ENCODE results near the gene ZNF426. TPM values are rescaled to one million over a fixed set of nuclear protein-coding genes. Genes with fewer than 3 reads are reported as not detected.

The ZNF426 gene
- total RNA-seq, 6 experiments from 2014 or later = 2.3 to 4.4 (median 2.5) TPM

GRCh38 chr19:9485140-9485539 is 53.3 kb downstream of the ZNF426 start:
- H3K36me3 ChIP-seq = no peaks in the 10 kb centered on the region
- peaks cover 0 to 14% (median 0%) of the 10 kb centered on the region in 4 donors for H3K9me3 ChIP-seq
- H3K4me1 ChIP-seq = no peaks in the 10 kb centered on the region
- 39% methylated on average over 2 of the region's 2 CpGs for WGBS (ENCODE audit: insufficient coverage, low coverage, low lambda C conversion rate, missing lambda C conversion rate)
- no peak overlapping the region for H3K4me3 ChIP-seq
- DNase-seq = no peak
- intact Hi-C loops (cut with DNase I) = no loop called here
- H3K27me3 ChIP-seq = no peaks in the 10 kb centered on the region
- no peak for ATAC-seq
- no peak for TF ChIP-seq POLR2A (IDR thresholded peaks at IDR 0.05)
- no peak overlapping the region for H3K27ac ChIP-seq

- Histone ChIP-seq H3K27me3 (no peaks in the 10 kb centered on the region), H3K36me3 (no peaks in the 10 kb centered on the region), H3K9me3 (peaks cover 0 to 12% (median 2%) of the 10 kb centered on the region in 4 donors), H3K4me3 (no peak overlapping the region), H3K4me1 (no peaks in the 10 kb centered on the region), H3K27ac (no peak overlapping the region)
- ATAC-seq (no peak), DNase-seq (no peak)
- intact Hi-C loops (cut with DNase I) = no loop called here
- TF ChIP-seq POLR2A (IDR thresholded peaks at IDR 0.05) = no peak
- TF ChIP-seq, protein P1, sequence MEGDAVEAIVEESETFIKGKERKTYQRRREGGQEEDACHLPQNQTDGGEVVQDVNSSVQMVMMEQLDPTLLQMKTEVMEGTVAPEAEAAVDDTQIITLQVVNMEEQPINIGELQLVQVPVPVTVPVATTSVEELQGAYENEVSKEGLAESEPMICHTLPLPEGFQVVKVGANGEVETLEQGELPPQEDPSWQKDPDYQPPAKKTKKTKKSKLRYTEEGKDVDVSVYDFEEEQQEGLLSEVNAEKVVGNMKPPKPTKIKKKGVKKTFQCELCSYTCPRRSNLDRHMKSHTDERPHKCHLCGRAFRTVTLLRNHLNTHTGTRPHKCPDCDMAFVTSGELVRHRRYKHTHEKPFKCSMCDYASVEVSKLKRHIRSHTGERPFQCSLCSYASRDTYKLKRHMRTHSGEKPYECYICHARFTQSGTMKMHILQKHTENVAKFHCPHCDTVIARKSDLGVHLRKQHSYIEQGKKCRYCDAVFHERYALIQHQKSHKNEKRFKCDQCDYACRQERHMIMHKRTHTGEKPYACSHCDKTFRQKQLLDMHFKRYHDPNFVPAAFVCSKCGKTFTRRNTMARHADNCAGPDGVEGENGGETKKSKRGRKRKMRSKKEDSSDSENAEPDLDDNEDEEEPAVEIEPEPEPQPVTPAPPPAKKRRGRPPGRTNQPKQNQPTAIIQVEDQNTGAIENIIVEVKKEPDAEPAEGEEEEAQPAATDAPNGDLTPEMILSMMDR (IDR thresholded peaks at IDR 0.05) = no peak
Measured at GRCh38 chr19:9474975-9475374, 63.5 kb downstream of the ZNF426 start.

Other genes with a start within 250 kb of the ZNF426 start
- gene ZNF699, start 228.8 kb downstream of the ZNF426 start, total RNA-seq = 1 to 10 TPM in 5 of 6 experiments, under 1 TPM in 1; 0.48 to 7.8 (median 2.3) TPM
- gene ZNF559, start 214.5 kb downstream of the ZNF426 start, total RNA-seq = 1 to 10 TPM; 1.7 to 7.8 (median 4.0) TPM
- under 1 TPM in 5 of 6 experiments, not detected in 1; 0.18 to 0.66 (median 0.61) TPM for gene ZNF177, start 175.6 kb downstream of the ZNF426 start, total RNA-seq
- gene ZNF266, start 103.1 kb downstream of the ZNF426 start, total RNA-seq = 1 to 10 TPM; 4.7 to 8.5 (median 5.6) TPM
- not detected for gene ZNF560, start 40.0 kb downstream of the ZNF426 start, total RNA-seq
- gene ZNF121, start 45.9 kb upstream of the ZNF426 start, total RNA-seq = 10 to 100 TPM; 11.5 to 15.2 (median 12.4) TPM
- gene ZNF561, start 82.6 kb upstream of the ZNF426 start, total RNA-seq = 10 to 100 TPM; 11.4 to 19.4 (median 14.2) TPM
- gene ZNF562, start 136.5 kb upstream of the ZNF426 start, total RNA-seq = 10 to 100 TPM; 10.6 to 14.6 (median 11.3) TPM
- gene ZNF846, start 230.1 kb upstream of the ZNF426 start, total RNA-seq = 1 to 10 TPM; 2.8 to 4.6 (median 4.0) TPM

Measured in right lobe of liver (tissue), 6 donors.